Measurements from ENCODE around the gene SKP1.

SKP1 gene

DNA sequence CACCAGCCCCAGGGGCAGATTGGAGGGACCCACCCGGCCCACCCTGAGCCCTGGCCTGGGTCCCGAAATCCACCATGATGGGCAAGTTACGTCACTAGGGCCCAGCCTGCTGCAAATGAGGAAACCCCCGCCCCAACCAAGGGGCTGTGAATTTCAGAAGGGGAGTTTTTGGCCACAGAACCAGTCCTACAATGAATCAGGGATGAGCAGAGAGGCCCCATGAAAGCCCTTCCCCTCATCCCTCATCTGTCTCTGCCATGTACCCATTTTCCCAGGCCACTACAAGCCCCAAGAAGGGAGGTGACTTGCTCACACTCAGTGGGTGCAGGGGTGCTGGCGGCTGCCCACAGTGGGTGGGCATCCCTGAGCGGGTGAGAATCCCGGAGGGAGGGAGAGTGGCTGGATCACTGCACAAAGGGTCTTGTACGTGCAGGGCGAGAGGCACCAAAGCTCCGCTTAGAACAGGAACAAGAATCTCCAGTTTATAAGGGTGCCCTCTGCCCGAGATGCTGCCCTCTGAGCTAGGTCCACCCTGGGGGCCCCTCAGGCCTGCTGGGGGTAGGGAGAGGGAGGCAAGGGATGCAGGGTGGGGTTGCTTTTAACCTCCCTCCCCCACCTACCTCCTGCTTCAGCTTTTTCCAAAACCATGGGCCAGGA, 72.6 kb downstream of the SKP1 start:
- in situ Hi-C loops (cut with HindIII; ENCODE audit: low pct_ligation_motif_present, low pct_unique_long_range_greater_than_20kb, low sequenced_read_pairs), result no loop called here

DNA sequence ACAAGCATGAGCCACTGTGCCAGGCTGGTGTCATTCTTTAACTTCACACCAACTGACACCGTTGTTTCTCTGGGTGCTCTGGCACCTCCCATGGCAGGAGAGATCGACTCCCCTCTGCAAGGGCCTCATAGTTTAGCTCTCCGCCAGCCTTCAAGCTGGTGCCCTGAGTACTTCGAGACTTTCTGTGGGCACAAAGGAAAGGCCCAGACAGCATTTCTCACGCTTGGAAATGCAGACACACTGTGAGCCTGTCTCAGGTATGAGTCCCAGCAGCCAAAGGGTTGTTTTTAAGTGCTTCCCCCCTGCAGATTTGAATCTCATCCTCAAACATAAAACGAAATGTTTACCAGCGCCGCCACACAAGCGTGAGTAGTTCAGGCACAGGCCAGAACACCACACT, 73.4 kb downstream of the SKP1 start:
- in situ Hi-C loops (cut with HindIII; ENCODE audit: low pct_ligation_motif_present, low pct_unique_long_range_greater_than_20kb, low sequenced_read_pairs), result no loop called here
- DNase-seq, result no peak

More for the DNA sequence above, 72.6 kb downstream of the SKP1 start:
- no peak for DNase-seq

DNA sequence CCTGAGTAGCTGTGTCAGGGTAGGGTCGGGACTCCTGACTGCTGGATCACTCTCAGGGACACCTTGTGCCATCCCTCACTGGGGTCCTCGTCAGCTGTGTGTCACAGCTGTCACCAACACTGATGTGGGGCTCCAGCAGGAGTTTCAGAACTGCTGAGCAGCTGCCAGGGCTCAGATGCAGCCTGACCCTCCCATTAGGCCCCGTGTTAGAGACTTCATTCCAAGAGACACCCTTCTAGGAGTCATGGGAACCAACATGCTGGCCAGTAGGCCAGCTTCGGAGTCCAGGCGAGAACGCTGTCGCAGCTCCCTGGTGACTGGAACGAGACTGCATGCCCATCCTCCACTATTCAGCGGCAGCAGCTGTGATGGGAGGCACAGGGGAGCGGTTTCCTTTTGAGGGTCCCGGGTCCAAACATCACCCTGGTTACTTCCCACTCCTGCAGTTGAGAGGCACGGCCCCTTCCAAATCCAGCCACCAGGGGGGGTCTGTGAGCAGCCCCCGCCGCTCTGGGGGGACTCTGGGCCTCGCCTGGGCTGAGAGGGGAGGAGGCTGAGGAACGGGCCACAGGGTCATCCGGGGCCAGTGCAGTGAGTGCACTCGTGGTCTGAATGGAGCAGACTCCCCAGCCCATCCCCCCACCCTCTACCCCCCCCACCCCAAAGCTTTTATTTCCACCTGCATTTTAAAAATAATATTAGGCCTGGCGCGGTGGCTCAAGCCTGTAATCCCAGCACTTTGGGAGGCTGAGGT, 74.9 kb downstream of the SKP1 start:
- in situ Hi-C loops (cut with HindIII; ENCODE audit: low pct_ligation_motif_present, low pct_unique_long_range_greater_than_20kb, low sequenced_read_pairs), result no loop called here

DNA sequence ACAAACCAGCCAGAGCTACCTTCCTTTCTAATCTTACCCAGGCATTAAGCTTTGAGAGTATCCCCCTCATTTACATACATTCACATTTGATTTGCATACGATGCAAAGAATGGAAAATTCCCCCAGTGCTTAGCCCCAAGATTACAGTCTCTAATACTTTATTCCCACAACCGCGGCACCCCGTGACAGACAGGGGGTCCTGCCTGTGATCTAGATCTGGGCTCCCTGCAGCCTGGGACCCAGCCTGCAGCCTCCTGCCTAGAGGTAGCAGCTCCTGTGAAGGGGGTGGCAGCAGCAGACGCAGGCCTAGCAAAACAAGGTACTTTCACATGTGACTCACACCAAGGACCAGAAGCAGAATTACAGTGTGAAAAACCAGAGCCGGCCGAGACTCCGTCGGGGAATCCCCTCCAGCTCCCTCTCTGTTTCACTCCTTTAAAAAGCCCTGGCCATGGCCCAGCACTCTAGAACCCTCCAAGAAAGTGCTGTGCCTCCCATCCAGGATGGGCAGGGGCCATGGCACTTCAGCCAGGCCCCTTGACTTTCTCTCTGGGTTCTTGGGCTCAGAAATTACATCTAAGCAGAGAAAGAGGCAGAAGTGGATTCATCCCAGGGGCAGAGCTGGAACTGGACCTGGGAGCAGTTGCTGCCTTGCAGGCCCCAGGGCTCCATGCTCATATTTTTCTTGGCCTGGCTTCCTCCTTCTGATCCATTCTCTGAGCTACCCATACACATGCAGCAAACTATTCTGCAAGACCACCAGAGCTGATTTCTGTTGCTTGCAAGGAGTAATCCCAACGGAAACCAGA, 76.3 kb downstream of the SKP1 start:
- in situ Hi-C loops (cut with HindIII; ENCODE audit: low pct_ligation_motif_present, low pct_unique_long_range_greater_than_20kb, low sequenced_read_pairs), result no loop called here
- peak; percentile 44 for DNase-seq

More for the DNA sequence above, 74.9 kb downstream of the SKP1 start:
- peak; percentile 49 for DNase-seq

DNA sequence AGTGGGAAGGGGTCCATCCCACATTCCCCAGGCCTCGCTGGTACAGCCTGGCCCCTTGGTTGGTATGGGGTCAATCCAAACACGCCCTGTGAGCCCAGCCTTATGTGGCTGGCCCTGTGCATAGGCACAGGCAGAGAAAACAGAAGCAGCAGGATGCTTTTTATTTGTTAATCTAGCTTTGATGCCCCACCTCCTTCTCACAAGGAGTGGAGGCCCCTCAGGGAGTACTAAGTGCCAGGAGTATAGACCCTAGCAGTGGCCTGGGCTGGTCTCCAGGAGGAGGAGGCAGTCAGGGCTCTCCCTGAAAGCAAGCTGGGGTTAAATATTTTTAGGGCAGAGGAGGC, 76.8 kb downstream of the SKP1 start:
- DNase-seq, result no peak
- in situ Hi-C loops (cut with HindIII; ENCODE audit: low pct_ligation_motif_present, low pct_unique_long_range_greater_than_20kb, low sequenced_read_pairs), result no loop called here

DNA sequence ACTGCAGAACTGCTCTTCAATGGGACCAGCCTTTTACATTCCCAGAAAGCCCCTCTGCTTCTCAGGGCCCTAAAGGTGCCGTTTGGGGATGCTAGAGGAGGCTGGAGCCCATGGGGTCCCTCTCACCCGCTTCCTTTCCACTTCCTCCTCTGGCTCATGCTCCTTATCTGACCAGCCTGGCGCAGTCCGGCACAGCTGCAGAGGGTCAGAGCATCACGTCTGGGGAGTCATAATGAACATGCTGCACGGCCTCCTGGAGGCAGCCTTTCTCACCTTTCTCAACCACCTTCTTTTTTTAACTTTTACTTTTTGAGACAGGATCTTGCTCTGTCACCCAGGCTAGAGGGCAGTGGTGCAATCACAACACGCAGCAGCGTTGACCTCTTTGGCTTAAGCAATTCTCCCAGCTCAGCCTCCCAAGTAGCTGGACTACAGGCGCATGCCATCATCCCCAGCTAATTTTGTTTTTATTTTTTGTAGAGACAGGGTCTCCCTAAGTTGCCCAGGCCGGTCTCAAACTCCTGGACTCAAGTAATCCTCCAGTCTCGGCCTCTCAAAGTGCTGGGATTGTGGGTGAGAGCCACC, 77.4 kb downstream of the SKP1 start:
- in situ Hi-C loops (cut with HindIII; ENCODE audit: low pct_ligation_motif_present, low pct_unique_long_range_greater_than_20kb, low sequenced_read_pairs), result no loop called here

More for the DNA sequence above, 77.4 kb downstream of the SKP1 start:
- no peak for DNase-seq
